Keratinocyte (primary cell): ENCODE results near the gene ZNF689. TPM values are rescaled to one million over a fixed set of nuclear protein-coding genes. Genes with fewer than 3 reads are reported as not detected.
A peak's percentile ranks its signal among the peaks of the same experiment; 100 is the strongest.

ENCODE experiments used
- DNase-seq: peaks from one replicate; pipeline ENCODE4 v3.0.0-alpha.2; 2011; ENCODE audit warnings: low read depth, missing footprints, low spot score
- FAIRE-seq: peaks from 2 replicates; lab custom pipeline; 2011; peaks lifted over from hg19 to GRCh38; lab: Jason Lieb, UNC
- H2AFZ ChIP-seq: 2 replicates; pipeline ENCODE4 v1.6.0; 2012; ENCODE audit warnings: low read length, control low read depth, inconsistent platforms; ENCODE audit not compliant: control insufficient read depth
- H3K27ac ChIP-seq: 2 replicates; pipeline ENCODE4 v1.5.1; 2011; ENCODE audit warnings: low read length; ENCODE audit not compliant: control insufficient read depth, insufficient read depth
- H3K27me3 ChIP-seq: 3 replicates; pipeline ENCODE4 v1.6.0; 2011; ENCODE audit warnings: low read length; ENCODE audit not compliant: control insufficient read depth, insufficient read depth; ENCODE audit errors: extremely low read depth
- H3K36me3 ChIP-seq, 2 experiments: 2 replicates in 1 of 2; 3 replicates in 1 of 2; pipeline ENCODE4 v1.5.1; 2011; ENCODE audit warnings: low read length in 2 of 2, mild to moderate bottlenecking in 1 of 2; ENCODE audit not compliant: control insufficient read depth in 2 of 2, insufficient read depth in 2 of 2; ENCODE audit errors: extremely low read depth in 1 of 2
- H3K4me1 ChIP-seq: 3 replicates; pipeline ENCODE4 v1.5.1; 2011; ENCODE audit warnings: low read length; ENCODE audit not compliant: control insufficient read depth, insufficient read depth; ENCODE audit errors: extremely low read depth
- H3K4me2 ChIP-seq: 3 replicates; pipeline ENCODE4 v1.6.0; 2011; ENCODE audit warnings: low read depth, low read length; ENCODE audit not compliant: control insufficient read depth, insufficient read depth; ENCODE audit errors: extremely low read depth
- H3K4me3 ChIP-seq, 3 experiments: fragments of 200-600 bp in 1 of 3; sonication (generic) in 1 of 3; 2 replicates in 2 of 3; 3 replicates in 1 of 3; pipeline ENCODE4 v1.5.1; 2011 to 2016; ENCODE audit warnings: low read length in 3 of 3, mild to moderate bottlenecking in 3 of 3, control low read depth in 2 of 3, inconsistent platforms in 1 of 3, low read depth in 1 of 3, mixed read lengths in 1 of 3, mixed run types in 1 of 3, moderate library complexity in 1 of 3; ENCODE audit not compliant: control insufficient read depth in 2 of 3, insufficient read depth in 2 of 3; ENCODE audit errors: extremely low read depth in 1 of 3
- H3K79me2 ChIP-seq: 2 replicates; pipeline ENCODE4 v1.6.0; 2012; ENCODE audit warnings: low read length; ENCODE audit not compliant: control insufficient read depth, insufficient read depth
- H3K9ac ChIP-seq: 3 replicates; pipeline ENCODE4 v1.6.0; 2011; ENCODE audit warnings: low read length; ENCODE audit not compliant: control insufficient read depth, insufficient read depth; ENCODE audit errors: extremely low read depth
- H3K9me1 ChIP-seq: 3 replicates; pipeline ENCODE4 v1.6.0; 2011; ENCODE audit warnings: low read length; ENCODE audit not compliant: control insufficient read depth, insufficient read depth; ENCODE audit errors: extremely low read depth
- H3K9me3 ChIP-seq: 2 replicates; pipeline ENCODE4 v1.5.1; 2012; ENCODE audit warnings: low read depth, low read length; ENCODE audit not compliant: control insufficient read depth
- H4K20me1 ChIP-seq: 3 replicates; pipeline ENCODE4 v1.6.0; 2011; ENCODE audit warnings: low read length; ENCODE audit not compliant: control insufficient read depth, insufficient read depth; ENCODE audit errors: extremely low read depth
- CTCF ChIP-seq, 3 experiments: IDR thresholded peaks in 1 of 3; conservative IDR thresholded peaks in 1 of 3; optimal IDR thresholded peaks in 1 of 3; 2 replicates in 2 of 3; 3 replicates in 1 of 3; pipeline versions ENCODE3 to v1.5.1; 2011; ENCODE audit warnings: low read length in 3 of 3, mild to moderate bottlenecking in 3 of 3, moderate library complexity in 2 of 3, control low read depth in 1 of 3, inconsistent platforms in 1 of 3; ENCODE audit not compliant: insufficient read depth in 2 of 3; ENCODE audit errors: extremely low read depth in 1 of 3
- EZH2 ChIP-seq: IDR thresholded peaks from one replicate; pipeline ENCODE4 v1.6.1; 2012; ENCODE audit warnings: inconsistent platforms, mild to moderate bottlenecking, low read length, moderate library complexity
- dilution Hi-C: fragments of 300-500 bp; cut with MboI; formaldehyde crosslinking; loops from one replicate; pipeline ENCODE4 v1.7.0; 2020; ENCODE audit warnings: low sequenced_read_pairs; ENCODE audit not compliant: extremely low pct_ligation_motif_present
- polyA plus RNA-seq, 5 experiments: library from polyadenylated mRNA; depleted of rRNA in 3 of 5; stranded (reverse) in 3 of 5; stranded (forward) in 1 of 5; unstranded in 1 of 5; fragments of >200 nt; gene quantifications; 1 replicate in 1 of 5; 2 replicates in 3 of 5; 3 replicates in 1 of 5; pipeline versions ENCODE4 v1.2.1 to v1.2.3, GENCODE V29; 2011 to 2012; ENCODE audit warnings: missing spikeins in 2 of 5, low read depth in 1 of 5, low replicate concordance in 1 of 5

ZNF689 gene
- polyA plus RNA-seq, 1 donor (not counting 4 experiments of a cell fraction or from before 2014, with no cell fraction given), result 3.3 TPM

- H3K9me1 ChIP-seq, result no peaks in the 10 kb centered on the region
- H3K4me1 ChIP-seq, result peaks cover 11% of the 10 kb centered on the region
- DNase-seq (no peak), FAIRE-seq (no peak)
- no peaks in the 10 kb centered on the region for H3K9me3 ChIP-seq
- H4K20me1 ChIP-seq, result no peaks in the 10 kb centered on the region
- H3K79me2 ChIP-seq, result peaks cover 18% of the 10 kb centered on the region
- peak overlapping the region; percentile 85 for H3K4me2 ChIP-seq
- H3K9ac ChIP-seq, result peak overlapping the region; percentile 91
- H3K36me3 ChIP-seq, result peaks cover 0 to 8% of the 10 kb centered on the region in 2 experiments
- H3K27ac ChIP-seq, result peak overlapping the region; percentile 84
- dilution Hi-C loops, result no loop called here
- H3K27me3 ChIP-seq, result no peaks in the 10 kb centered on the region
- H2AFZ ChIP-seq, result peak overlapping the region; percentile 81
- TF ChIP-seq EZH2, result no peak
- TF ChIP-seq CTCF (optimal IDR thresholded peaks at IDR 0.05 in 1 of 3, IDR thresholded peaks at IDR 0.05 in 1 of 3, conservative IDR thresholded peaks at IDR 0.05 in 1 of 3; ENCODE audit: extremely low read depth in 1 of 3, insufficient read depth in 2 of 3, low read length in 3 of 3), result no peak
- H3K4me3 ChIP-seq, result peak overlapping the region; percentile 70 to 86 (median 83)
Observed at GRCh38 chr16:30557707-30557956, 52.6 kb downstream of the ZNF689 start.

GRCh38 chr16:30556125-30556473 is 54.1 kb downstream of the ZNF689 start:
- Histone ChIP-seq H3K4me2 (no peak overlapping the region), H3K9ac (no peak overlapping the region), H3K9me1 (no peaks in the 10 kb centered on the region), H4K20me1 (no peaks in the 10 kb centered on the region), H2AFZ (no peak overlapping the region), H3K4me3 (no peak overlapping the region), H3K27ac (no peak overlapping the region), H3K36me3 (peaks cover 0 to 8% of the 10 kb centered on the region in 2 experiments), H3K4me1 (peaks cover 7% of the 10 kb centered on the region), H3K27me3 (no peaks in the 10 kb centered on the region), H3K79me2 (peaks cover 18% of the 10 kb centered on the region), H3K9me3 (no peaks in the 10 kb centered on the region)
- DNase-seq, result no peak
- FAIRE-seq, result no peak
- dilution Hi-C loops, result no loop called here
- TF ChIP-seq EZH2 (no peak), CTCF (optimal IDR thresholded peaks at IDR 0.05 in 1 of 3, IDR thresholded peaks at IDR 0.05 in 1 of 3, conservative IDR thresholded peaks at IDR 0.05 in 1 of 3; ENCODE audit: extremely low read depth in 1 of 3, insufficient read depth in 2 of 3, low read length in 3 of 3) (no peak)
